Measurements from ENCODE around the gene ANKS6. TPM values are rescaled to one million over a fixed set of nuclear protein-coding genes. Genes with fewer than 3 reads are reported as not detected.

Gene ANKS6
- total RNA-seq, 1 donor = 12.1 TPM

DNA sequence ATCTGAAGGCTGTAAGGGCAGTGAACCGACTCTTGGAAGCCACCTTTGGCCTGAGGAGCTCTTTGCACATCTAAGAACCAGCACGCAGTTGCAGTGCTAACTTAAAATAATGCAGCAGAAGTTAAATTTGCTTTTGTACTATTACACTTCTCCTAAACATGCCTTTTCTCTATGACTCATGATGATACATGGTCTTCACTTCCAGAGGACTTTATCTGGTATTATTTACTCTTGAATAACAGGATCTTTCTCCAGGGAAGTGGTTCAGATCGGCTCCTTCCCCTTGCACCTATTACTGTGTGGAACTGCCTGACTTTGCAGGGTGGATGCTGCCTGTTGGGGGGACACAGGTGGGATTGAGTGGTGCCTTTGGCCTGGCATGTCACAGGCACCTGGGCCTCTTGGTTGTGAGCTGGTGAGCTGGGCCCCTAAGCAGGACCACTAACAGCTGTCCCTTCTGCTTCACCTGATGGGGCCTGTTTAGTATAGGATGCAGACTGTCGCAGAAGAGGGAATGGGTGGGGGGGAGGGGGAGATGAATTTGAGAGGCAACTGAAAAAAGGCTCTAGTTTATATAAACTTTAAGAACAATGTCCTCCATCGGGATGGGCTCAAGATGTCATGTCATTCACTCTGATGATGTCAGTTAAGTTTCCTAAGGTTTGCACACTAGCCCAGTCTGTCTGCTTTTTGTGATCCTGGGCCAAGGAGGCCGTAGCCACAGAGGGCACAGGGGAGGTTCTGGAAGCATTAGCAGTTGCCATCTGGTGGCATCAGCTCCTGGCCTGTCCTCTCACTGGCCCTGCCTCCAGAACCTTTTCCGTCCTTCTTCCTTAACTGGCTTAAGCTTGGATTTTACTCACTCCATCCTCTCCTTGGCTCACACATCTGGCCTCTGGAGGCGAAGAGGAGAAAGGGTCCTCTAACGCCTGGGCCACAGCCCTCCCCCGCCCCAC, 53.8 kb downstream of the ANKS6 start:
- no peak for DNase-seq (ENCODE audit: low read depth in 2 of 3, low spot score in 2 of 3)

DNA sequence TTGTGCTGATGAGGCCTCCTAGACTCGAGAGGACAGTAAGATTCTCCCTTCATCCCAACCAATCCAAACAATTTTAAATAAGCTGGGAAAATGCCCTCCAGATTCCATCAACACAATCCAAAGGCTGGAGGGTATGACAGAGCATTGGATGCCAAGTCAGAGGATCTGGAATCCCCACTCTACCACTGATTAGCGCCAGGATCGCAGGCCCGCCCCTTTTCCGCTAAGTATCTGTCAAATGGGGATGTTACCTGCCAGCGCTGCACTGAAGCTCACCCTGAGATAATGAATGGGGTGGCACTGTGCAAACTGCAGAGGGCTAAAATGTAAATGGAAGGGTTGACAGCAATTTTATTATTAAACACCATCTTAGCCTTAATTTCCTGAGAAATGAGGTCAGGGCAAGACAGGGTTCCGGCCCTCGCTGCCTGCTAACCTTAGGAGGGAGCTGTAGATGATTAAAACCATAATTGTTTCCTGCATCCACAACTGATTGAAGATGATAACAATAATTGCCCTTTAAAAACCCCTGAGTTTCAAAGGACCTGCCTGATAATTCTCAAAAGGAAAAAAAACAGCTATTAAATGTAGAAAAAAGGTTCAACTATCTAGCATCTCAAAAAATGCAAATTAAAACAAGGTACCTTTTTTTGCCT, 56.0 kb downstream of the ANKS6 start:
- DNase-seq (ENCODE audit: low read depth in 2 of 3, low spot score in 2 of 3) = peak in 2 of 3 donors; percentile 3 to 53

DNA sequence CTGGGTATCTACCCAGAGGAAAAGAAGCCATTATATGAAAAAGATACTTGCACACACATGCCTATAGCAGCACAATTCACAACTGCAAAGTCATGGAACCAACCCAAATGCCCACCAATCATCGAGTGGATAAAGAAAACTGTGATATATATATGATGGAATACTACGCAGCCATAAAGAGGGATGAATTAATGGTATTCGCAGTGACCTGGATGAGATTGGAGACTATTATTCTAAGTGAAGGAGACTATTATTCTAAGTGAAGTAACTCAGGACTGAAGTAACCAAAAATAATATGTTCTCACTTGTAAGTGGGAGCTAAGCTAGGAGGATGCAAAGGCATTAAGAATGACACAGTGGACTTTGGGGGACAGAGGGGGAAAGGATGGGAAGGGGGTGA, 57.6 kb downstream of the ANKS6 start:
- DNase-seq (ENCODE audit: low read depth in 2 of 3, low spot score in 2 of 3) = no peak

DNA sequence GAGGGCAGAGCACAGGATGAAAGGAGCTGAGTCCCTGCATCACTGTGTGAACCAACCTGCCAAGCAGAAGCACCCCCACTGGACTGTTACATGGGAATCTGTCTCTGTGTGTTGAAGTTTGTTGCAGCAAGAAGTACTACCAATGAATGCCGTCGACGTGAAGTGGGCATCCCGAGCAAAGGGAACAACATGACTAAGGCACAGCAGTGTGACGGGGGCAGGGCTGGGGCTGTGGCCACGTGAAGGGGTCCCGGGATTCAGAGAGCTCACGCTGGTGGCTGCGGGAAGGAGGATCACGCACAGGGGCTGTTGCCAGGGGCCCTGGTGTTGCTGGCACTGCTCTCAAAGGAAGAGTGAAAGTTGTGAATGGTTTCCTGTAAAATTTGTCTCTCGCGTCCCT, 60.1 kb downstream of the ANKS6 start:
- no peak for DNase-seq (ENCODE audit: low read depth in 2 of 3, low spot score in 2 of 3)

GRCh38 chr9:98732801-98733200, 63.6 kb downstream of the ANKS6 start:
- DNase-seq (ENCODE audit: low read depth in 2 of 3, low spot score in 2 of 3) = no peak

DNA sequence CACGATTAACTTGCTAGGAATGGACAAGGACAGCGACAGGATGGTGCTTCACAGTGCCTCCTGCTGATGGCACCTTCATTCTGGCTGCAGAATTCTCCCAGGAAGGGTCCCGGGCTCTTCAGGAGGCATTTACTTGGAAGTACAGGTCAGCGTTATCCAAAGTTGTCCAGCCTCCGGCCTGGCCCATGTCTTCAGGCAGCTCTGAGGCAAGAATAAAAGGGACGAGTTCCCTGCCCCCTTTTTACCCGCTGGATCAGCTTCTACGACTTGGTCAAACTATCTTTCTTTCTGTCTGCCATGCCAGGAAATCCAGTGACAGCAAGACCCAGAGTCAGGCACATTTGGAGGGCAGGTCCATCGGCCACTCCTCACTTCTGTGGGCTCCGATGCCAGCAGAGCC, 64.3 kb downstream of the ANKS6 start:
- DNase-seq (ENCODE audit: low read depth in 2 of 3, low spot score in 2 of 3) = no peak

GRCh38 chr9:98730871-98731270, 65.5 kb downstream of the ANKS6 start:
- DNase-seq (ENCODE audit: low read depth in 2 of 3, low spot score in 2 of 3) = no peak

DNA sequence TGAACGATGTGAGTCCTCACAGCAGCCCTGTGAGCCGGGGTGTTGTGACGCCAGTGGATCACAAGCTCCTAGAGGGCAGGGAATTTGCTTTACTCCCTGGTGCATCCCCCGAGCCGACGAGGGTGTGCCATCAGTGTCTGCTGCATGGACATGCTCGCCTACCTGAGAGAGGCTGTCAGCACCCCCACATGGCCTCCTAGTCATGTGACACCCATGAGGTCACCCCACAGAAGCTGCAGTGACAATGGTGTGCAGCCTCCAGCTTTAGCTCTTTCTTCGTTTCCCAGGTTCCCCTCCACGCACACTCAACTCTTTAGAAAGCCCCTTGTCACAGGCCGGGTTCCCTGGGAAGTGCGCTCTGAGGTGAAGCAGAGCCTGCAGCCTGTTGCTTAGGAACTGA, 67.9 kb downstream of the ANKS6 start:
- DNase-seq (ENCODE audit: low read depth in 2 of 3, low spot score in 2 of 3) = no peak

DNA sequence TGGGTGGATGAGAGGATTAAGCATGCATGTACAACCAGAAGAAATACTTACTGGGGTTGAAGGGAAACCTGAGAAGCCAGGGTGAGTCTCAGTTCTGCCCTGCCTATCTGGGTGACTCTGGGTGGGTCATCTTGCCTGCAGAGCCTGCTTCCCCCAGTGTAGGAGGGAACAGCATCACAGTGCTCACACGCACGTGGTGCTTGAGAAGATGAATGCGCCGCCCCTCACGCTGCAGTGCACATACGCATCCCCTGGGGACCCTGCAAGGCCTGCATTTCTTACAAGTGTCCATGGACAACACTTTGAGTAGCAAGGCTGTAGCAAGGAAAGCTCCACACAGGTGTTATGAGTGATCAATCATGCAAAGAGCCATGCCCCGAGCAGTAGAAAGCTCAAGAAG, 68.9 kb downstream of the ANKS6 start:
- DNase-seq (ENCODE audit: low read depth in 2 of 3, low spot score in 2 of 3) = no peak

DNA sequence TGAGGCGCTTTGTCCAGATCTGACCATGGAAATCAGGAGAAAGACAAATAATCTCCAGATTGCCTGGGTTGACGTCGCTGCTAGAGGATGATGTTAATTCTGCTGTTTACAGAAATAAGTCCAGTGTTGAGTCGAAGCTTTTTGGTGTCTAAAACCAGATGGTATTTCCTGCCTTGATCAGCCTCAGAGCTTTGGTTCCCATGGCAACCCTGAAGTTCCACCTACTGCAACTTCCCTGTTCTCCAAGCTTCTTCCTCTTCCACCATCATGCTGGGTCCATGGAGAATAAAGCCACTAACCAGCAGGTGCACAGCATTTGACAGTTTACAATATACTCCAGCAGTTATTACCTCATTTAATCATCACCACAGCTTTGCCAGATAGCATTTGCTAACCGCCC, 69.6 kb downstream of the ANKS6 start:
- DNase-seq (ENCODE audit: low read depth in 2 of 3, low spot score in 2 of 3) = peak in 2 of 3 donors; percentile 40 to 77

GRCh38 chr9:98724810-98725530, 71.4 kb downstream of the ANKS6 start:
- DNase-seq (ENCODE audit: low read depth in 2 of 3, low spot score in 2 of 3) = no peak

GRCh38 chr9:98721643-98722042, 74.7 kb downstream of the ANKS6 start:
- DNase-seq (ENCODE audit: low read depth in 2 of 3, low spot score in 2 of 3) = no peak

DNA sequence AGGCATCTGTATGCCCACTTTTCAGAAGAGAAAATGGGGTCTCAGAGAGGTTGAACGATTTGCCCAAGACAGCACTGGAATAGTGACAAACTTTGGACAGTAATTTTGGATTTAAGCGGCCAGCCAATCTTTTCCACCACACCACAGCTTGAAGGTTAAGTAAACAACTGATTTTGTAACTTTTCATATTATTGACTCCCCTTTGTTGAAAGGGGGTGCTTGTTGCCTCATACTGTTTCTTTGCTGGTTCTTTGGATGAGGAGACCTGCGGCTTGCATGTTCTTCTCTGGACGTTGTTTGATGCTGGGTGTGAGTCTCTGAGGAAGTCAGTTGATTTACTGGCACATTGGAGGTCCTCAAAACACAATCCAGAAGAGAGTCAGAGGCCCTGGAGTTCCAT, 76.0 kb downstream of the ANKS6 start:
- DNase-seq (ENCODE audit: low read depth in 2 of 3, low spot score in 2 of 3) = no peak

- no peak for DNase-seq (ENCODE audit: low read depth in 2 of 3, low spot score in 2 of 3)
Measured at GRCh38 chr9:98719055-98719454, 77.3 kb downstream of the ANKS6 start.

DNA sequence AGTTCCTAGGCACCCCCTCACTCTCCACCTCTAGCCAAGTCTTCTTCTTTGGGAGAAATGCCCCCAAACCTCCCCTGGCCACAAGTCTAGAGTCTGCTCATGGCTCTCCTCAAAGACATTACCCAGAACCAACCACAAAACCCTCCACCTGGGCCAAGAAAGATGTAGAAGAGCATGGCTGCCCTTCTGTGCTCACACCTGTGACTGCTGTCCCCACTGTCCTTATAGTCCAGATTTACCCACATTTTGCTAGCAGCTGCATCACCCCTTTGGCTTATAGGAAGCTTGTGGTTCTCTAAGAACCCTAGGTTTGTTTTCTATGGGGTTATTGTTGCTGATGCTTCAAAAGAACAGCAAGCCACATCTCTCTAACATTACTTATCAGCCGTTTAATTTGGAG, 81.5 kb downstream of the ANKS6 start:
- DNase-seq (ENCODE audit: low read depth in 2 of 3, low spot score in 2 of 3) = no peak

GRCh38 chr9:98712987-98713386, 83.4 kb downstream of the ANKS6 start:
- DNase-seq (ENCODE audit: low read depth in 2 of 3, low spot score in 2 of 3) = no peak

DNA sequence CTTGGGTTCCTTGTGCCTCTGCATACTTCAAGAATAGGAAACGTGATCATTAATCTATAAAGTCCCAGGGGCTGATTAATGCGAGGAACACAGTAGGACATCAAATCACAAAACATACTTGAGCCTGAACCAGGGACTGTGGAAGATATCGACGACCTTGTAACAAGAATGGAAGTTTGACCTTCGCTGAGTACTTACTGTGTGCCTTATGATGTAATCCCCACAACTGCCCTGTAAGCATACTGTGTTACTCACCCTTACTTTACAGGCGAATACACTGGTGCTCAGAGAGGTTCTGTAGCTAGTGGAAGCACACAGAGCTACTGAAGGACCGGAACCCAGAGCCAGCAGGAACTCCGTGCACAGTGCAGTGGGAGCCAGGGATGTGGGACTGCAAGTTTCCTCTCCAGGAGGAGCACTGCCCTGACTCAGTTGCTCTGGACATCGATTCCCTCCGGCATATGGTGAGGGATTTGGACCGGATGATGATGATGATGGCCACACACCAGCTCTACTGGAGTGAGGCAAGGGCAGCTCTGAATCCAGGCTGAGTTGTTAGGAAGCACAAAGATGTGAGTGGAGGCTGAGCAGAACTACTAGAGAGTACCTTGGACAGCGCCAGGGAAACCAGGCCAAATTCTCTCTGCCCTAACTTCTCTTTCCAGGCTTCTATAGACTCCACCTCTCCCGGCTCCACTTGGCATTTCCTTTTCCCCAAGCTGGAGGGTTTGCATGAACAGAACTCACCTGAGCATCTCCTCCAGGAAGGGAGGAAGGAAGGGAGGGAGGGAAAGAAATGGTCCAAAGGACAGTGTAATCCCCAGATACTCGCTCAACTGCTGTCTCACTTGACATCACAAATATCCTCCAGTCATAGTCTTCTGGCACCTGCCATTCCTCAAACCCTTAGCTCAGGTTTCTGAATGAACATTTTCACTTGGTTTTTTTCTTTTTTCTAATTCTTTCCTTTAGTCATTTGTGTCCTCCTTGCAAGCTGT, 86.1 kb downstream of the ANKS6 start:
- DNase-seq (ENCODE audit: low read depth in 2 of 3, low spot score in 2 of 3) = peak in 1 of 3 donors; percentile 62

- no peak for DNase-seq (ENCODE audit: low read depth in 2 of 3, low spot score in 2 of 3)
Measured at GRCh38 chr9:98708933-98709911, 87.1 kb downstream of the ANKS6 start, which contains the start of gene GABBR2. Gene GABBR2, minus strand, starts transcription at chr9:98708935. Its CDS starts 198 bp downstream, at chr9:98708737.
